GM21390 (cell line): ENCODE measurements around the gene GOLGB1.
A peak's percentile ranks its signal among the peaks of the same experiment; 100 is the strongest.
"Not testable (repeated sequence)": the region's sequence is repeated elsewhere in the genome, so short reads cannot be mapped to it uniquely, and the experiment has no call there.

ENCODE experiments used
- ATAC-seq: cut with Tn5 transposase; IDR thresholded peaks from one replicate; pipeline ENCODE4 v1.9.1; 2021; ENCODE audit not compliant: unreplicated experiment

GOLGB1 gene

DNA sequence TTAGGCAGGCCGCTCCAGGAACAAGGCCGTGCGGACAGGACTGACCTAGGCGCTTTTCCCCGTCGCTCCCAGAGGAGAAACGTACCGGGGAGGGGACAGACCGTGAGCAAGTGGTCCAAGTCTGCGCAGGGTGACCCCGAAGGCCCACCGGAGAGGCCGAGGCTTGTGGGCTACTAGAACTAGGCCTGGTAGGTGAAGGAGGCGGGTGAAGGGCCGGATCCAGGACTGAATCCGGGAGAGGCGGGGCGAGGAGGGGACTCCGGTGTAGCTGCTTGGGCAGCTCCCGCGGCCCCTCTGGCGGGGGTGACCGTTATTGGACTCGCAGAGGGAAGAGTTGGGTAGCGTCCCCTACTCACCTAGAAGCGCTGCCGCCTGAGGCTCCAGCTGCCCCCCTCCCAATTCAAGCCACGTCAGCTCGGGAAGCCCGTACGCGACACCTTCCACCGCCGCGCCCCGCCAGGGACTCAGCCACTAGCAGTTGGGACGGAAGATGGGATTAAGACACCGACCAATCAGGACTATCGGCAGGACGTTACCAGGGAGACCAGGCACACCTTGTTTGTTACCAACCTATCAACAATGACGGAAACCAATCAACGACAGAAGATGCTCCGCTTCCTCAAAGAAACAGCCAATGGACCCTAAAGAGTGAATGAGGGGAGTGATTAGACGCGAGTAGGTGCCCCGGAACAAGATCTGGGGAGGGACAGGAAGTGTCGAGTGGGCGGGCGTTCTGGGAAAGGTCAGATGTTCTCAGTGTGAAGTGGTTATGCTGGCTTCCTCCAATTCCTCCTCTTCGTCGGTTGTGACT lies at the start of gene GOLGB1:
Gene GOLGB1 (minus strand): TSS at position 466 of the 811 bp plus-strand sequence. CDS start 18,770 bp downstream, outside the sequence.
- ATAC-seq = peak; percentile 96

GRCh38 chr3:121796970-121797369 lies 47.4 kb upstream of the GOLGB1 start:
- ATAC-seq = no peak

GRCh38 chr3:121794264-121794983 lies 44.9 kb upstream of the GOLGB1 start:
- ATAC-seq = peak; percentile 73

GRCh38 chr3:121793078-121793477 lies 43.5 kb upstream of the GOLGB1 start:
- peak; percentile 53 for ATAC-seq

- no peak for ATAC-seq
Observed at GRCh38 chr3:121786485-121786884, 36.9 kb upstream of the GOLGB1 start.

DNA sequence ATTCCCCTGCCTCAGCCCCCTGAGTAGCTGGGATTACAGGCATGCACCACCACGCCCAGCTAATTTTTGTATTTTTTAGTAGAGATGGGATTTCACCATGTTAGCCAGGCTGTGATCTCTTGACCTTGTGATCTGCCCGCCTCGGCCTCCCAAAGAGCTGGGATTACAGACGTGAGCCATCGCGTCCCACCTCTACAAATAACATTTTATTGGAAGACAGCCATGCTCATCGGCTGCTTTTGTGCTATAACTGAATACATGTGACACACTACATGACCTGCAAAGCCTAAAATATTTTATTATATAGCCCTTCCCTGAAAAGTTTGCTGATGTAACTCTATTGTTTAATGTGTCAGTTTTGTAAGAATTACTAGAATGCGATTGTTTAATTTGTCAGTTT lies 33.2 kb upstream of the GOLGB1 start:
- ATAC-seq = not testable (repeated sequence)

- no peak for ATAC-seq
Observed at GRCh38 chr3:121781611-121782010, 32.1 kb upstream of the GOLGB1 start.

GRCh38 chr3:121775095-121775494 lies 25.6 kb upstream of the GOLGB1 start:
- ATAC-seq = not testable (repeated sequence)

DNA sequence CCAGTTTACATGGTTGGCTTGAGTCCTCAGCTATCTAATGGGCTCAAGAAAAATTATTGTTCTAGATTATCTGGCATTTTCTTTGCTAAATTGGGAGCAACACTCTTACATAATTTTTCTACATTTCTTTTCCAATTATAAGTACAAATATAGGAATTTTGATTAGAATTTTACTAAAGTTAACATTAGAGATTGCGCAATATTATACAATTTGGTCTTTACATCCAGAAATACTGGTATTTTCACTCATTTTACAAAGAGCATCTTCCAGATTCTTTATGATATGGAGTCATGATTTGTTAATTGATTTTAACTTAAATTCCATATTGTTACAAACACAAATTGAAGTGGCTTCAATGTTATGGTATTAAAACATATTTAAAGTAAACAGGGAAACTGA lies 19.7 kb upstream of the GOLGB1 start:
- ATAC-seq = no peak

GRCh38 chr3:121768452-121768851 lies 18.9 kb upstream of the GOLGB1 start:
- ATAC-seq = no peak

GRCh38 chr3:121759541-121760202 lies 10.1 kb upstream of the GOLGB1 start:
- ATAC-seq = no peak

- no peak for ATAC-seq
Observed at GRCh38 chr3:121758727-121759450, 9.3 kb upstream of the GOLGB1 start.

DNA sequence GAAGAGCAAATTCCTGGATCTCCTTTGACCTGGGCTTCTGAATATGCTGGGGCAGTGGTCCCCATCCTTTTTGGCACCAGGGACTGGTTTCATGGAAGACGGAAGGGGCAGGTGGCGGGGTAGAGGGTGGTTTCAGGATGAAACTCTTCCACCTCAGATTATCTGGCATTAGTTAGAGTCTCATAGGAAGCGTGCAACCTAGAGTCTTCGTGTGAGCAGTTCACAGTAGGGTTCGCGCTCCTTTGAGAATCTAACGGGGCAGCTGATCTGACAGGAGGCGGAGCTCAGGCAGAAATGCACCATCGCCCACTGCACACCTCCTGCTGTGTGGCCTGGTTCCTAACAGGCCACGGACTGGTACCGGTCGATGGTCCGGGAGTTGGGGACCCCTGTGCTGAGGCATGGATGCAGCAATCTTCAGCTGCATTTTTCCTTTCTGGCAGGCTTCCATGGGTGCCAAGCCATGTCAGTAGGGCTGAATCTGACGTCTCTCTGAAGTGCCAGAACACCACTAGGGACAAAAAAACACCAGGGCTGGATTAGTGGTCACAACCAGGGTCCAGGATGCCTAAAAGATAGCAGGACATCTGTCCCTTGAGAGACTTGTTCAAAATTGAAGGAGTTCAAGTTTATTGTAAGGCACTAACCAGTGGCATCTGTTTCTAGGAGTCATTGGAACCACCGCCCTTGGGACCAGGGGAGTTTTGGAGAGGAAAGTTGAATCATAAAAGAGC lies 8.4 kb upstream of the GOLGB1 start:
- no peak for ATAC-seq

DNA sequence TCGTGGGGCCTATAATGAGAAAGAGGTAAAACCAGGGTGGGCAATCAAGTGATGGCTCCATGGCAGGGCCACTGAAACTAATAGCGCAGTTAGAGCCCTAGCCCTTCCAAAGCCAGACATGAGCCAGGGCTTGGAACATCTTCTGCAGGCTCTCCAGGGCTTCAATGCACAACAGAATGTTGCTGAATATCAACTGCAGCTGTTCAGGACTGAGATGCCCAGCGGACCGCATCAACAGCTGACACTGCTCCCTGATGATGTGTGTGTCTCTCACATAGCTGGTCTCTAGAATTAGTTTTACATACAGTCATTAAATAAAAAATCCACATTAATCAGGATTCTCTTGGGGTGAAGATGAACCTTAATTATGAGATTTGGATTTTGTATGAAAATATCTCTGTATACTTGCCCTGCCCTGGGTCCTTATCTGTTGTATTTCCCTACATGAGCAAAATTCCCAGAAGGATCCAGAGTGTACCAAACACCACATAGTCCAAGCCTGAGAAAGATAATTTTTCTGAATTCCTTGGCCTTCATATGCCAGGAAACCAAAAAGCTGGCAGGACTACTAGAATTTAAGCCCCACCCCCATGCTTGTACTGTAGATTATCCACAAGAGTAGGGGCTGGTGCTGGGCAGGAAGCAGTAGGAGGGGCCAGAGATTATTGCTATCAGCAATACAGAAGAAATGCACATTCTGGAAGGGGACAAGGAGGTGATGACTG lies 7.7 kb upstream of the GOLGB1 start:
- no peak for ATAC-seq

GRCh38 chr3:121752772-121753171 lies 3.2 kb upstream of the GOLGB1 start:
- ATAC-seq = no peak

GRCh38 chr3:121752261-121752660 lies 2.7 kb upstream of the GOLGB1 start:
- no peak for ATAC-seq

- ATAC-seq = no peak
Observed at GRCh38 chr3:121750087-121750415, 510 bp upstream of the GOLGB1 start.

DNA sequence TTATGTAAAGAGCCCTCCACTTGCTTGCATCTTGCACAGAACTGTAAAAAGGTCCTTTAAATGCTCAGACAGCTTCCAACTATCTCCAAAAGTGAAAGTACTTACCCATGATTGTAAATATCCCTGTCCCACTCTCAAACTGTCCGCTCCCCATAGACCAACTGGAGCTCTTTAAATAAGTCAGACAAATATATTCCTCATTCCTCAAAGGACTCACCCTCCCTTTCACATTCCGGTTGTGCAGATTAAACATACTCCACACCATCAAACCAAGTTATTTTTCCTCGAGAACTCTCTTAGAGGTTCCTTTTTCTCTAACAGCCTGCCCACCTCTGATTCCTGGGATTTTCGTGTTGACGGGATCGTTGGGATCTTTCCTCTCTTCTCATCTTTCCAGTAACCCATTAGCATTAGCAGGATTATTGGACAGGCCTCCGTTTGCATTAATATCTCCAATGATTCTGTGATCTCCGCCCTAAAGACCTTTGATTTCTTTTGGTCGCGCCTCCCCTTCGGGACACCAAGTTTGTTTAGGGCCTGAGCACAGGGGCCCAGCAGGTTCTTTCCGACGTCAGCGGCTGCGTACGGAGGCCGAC lies 763 bp downstream of the GOLGB1 start:
- peak; percentile 17 for ATAC-seq

- ATAC-seq = no peak
Observed at GRCh38 chr3:121747976-121748375, 1.6 kb downstream of the GOLGB1 start.
